CD4-positive, alpha-beta T cell treated with Interleukin-4 for 1 hour (primary cell): ENCODE measurements around the gene FIBP.

Source experiments
- DNase-seq, 2 donors: peaks; one replicate each; pipeline ENCODE4 v3.0.0-alpha.2; 2020 to 2022

The FIBP gene

GRCh38 chr11:65887723-65888162 is 528 bp downstream of the FIBP start:
- no peak for DNase-seq

- DNase-seq = no peak
These were observed 1.2 kb downstream of the FIBP start for GRCh38 chr11:65886826-65887722.

DNA sequence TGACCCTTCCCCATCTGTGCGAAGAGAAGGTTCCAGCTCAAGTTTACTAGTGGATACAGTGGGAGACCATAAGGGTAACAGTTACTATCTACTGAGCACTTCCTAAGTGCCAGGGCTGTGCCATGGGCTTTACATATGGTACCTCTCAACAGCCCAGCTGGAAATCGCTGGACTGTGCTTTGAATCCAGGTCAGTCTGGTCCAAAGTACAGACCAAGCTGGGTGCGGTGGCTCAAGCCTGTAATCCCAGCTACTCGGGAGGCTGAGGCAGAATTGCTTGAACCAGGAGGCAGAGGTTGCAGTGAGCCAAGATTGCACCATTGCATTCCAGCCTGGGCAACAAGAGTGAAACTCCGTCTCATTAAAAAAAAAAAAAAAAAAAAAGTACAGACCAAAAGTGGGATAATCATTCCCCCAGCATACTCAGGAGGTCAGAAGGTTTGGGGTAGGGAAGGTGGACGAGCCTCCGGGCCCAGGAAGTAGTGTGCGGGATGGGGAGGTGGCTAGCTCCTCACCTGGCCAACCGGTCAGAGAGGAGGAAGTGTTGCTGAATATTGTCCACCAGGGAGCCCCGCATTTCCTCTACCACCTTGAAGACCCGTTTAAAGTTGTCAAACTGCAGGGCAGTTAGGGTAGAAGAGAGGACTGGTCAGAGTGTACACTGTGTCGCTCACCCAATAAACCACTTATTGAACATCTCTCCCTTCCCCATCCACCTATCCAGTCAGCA is 2.3 kb downstream of the FIBP start:
- DNase-seq = no peak

DNA sequence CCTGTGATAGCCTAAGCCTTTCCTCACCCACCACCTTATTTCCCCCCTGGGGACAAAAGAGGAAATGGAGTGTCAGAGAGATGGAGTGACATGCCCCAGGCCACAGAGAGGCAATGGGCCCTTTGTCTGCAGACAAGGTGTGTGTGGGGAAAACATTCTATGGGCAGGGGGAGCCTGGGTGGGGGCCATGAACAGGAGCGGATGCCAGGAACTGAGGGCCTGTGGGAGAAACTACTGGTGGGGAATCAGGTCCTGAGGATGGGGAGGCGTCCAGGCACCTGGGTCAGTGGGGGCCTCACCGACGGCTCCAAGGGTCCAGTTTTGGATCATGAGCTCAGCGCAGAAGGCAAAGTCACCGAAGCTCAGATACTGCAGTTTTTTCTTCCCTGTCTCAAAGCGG is 3.0 kb downstream of the FIBP start:
- DNase-seq = no peak

- DNase-seq = peak; percentile 83 to 85
These were observed 3.6 kb downstream of the FIBP start for GRCh38 chr11:65884716-65885092.

- DNase-seq = no peak
These were observed 4.2 kb downstream of the FIBP start for GRCh38 chr11:65883786-65884715.

GRCh38 chr11:65883058-65883761 is 5.1 kb downstream of the FIBP start:
- no peak for DNase-seq

GRCh38 chr11:65882120-65883057 is 5.9 kb downstream of the FIBP start:
- no peak for DNase-seq

GRCh38 chr11:65880844-65881421 is 7.3 kb downstream of the FIBP start:
- peak in 1 of 2 donors; percentile 20 for DNase-seq

GRCh38 chr11:65880027-65880426 is 8.2 kb downstream of the FIBP start:
- DNase-seq = no peak

- peak; percentile 50 to 64 for DNase-seq
These were observed 8.7 kb downstream of the FIBP start, which contains the start of gene CTSW for GRCh38 chr11:65879617-65880016. CTSW (plus strand) TSS chr11:65879837; CDS start chr11:65879855, 18 bp downstream.

GRCh38 chr11:65873318-65874156 is 14.7 kb downstream of the FIBP start:
- peak; percentile 95 to 97 for DNase-seq

DNA sequence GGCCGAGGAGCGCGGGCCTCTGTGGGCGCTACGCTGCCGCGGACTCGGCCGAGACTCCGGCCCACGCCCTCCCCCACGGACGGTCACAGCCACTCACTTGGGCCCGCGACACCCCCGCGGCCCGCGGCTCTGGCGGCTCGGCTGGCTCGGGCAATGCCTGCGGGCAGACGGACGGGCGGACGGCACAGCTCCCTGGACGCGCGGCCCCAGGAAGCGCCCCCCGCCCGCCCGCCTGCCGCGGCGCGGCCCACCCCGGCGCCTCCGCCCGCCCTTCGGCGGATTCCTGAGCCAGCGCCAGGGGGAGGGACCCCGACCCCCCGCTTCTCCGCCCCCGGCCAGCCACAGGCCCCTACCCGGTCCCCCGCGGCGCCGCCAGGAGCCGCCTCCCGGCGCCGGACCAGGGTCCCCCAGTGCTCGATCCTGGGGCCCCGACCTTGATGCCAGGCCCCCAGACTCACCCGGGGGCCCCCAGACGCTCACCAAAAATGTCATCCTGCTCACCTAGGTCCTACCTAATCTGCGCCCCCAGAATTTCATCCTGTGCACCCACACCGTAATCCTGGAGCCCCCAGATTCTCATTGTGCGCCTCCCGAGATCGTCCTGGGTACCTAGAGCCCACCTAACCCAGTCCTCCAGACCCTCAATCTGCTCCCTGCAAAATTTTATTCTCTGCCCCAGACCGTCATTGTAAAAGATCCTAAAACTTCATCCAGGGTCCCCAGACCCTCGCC is 15.5 kb downstream of the FIBP start, which contains the start of gene EFEMP2:
Gene EFEMP2, minus strand, starts transcription at position 215 of the 732 bp plus-strand sequence. CDS start 446 bp downstream, outside the sequence.
- no peak for DNase-seq

DNA sequence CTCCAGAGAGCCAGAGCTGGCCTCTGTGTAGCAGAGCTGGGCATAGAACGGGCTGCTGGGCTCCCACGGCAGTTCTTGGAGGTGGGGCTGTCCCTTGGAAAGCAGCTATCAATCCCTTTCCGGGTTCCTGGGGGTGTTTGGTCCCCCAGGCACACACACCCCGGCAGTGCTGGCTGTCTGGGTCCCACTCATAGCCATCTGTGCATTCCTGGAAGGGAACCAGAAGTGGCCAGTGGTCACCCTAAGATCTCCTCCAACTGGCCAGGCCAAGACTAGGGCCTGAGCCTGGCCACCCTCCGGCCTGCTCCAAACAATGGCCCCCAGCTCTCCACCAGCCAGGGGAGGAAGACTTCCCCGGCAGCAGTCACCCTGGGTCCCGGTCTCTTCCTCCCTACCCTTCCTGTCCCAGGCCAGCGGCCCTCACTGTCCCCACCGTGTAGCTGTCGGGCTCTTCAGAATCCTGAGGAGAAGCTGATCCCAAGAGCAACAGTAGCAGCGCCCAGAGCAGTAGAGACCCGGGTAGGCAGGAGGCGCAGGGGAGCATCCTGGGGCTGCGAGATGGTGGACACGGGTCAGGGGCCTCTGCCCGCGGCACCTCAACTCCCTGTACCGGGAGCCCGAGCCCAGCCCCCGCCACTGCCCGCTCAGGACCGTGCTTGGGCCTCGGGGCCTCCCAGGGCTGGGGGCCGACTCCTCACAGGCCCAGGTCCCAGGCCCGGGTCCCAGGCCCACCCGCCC is 16.3 kb downstream of the FIBP start:
- no peak for DNase-seq

- DNase-seq = no peak
These were observed 17.3 kb downstream of the FIBP start for GRCh38 chr11:65870706-65871681.

GRCh38 chr11:65870307-65870658 is 18.0 kb downstream of the FIBP start:
- no peak for DNase-seq
